Esophagus muscularis mucosa (tissue), 4 donors: ENCODE results near the gene GPR87. TPM values are rescaled to one million over a fixed set of nuclear protein-coding genes. Genes with fewer than 3 reads are reported as not detected.

Experiments used
- DNase-seq: peaks from one replicate; pipeline ENCODE4 v3.0.0-alpha.2; 2017; ENCODE audit errors: extremely low spot score
- H3K27ac ChIP-seq, 4 donors: fragments of 200-600 bp; sonication (generic); replicated peaks in 1 of 4; 1 replicate in 3 of 4; 2 replicates in 1 of 4; pipeline ENCODE4 v1.5.1; 2016 to 2019; ENCODE audit warnings: mild to moderate bottlenecking in 1 of 4
- H3K27me3 ChIP-seq, 4 donors: fragments of 200-600 bp; sonication (generic); one replicate each; pipeline versions ENCODE4 v1.5.1 to v1.6.0; 2016 to 2019
- H3K36me3 ChIP-seq, 4 donors: fragments of 200-600 bp; sonication (generic); one replicate each; pipeline ENCODE4 v1.5.1; 2016 to 2019
- H3K4me1 ChIP-seq, 4 donors: fragments of 200-600 bp; sonication (generic); one replicate each; pipeline ENCODE4 v1.5.1; 2016 to 2019
- H3K4me3 ChIP-seq, 4 donors: fragments of 200-600 bp; sonication (generic); 1 replicate in 2 of 4; 2 replicates in 2 of 4; pipeline ENCODE4 v1.5.1; 2016 to 2019; ENCODE audit warnings: mild to moderate bottlenecking in 4 of 4, moderate library complexity in 1 of 4
- H3K9me3 ChIP-seq, 4 donors: fragments of 200-600 bp; sonication (generic); 1 replicate in 3 of 4; 2 replicates in 1 of 4; pipeline ENCODE4 v1.5.1; 2016 to 2019
- CTCF ChIP-seq, 3 experiments: fragments of 200-600 bp in 2 of 3; fragments of 450-650 bp in 1 of 3; sonication (generic) in 2 of 3; IDR thresholded peaks; one replicate each; pipeline ENCODE4 v1.5.1; 2017 to 2019; ENCODE audit warnings: antibody characterized with exemption in 3 of 3, mild to moderate bottlenecking in 2 of 3, moderate library complexity in 1 of 3
- EP300 ChIP-seq: sonication (generic); formaldehyde crosslinking; IDR thresholded peaks from one replicate; pipeline ENCODE4 v1.6.1; 2017; ENCODE audit warnings: antibody characterized with exemption
- POLR2A ChIP-seq: fragments of 450-650 bp; IDR thresholded peaks from one replicate; pipeline ENCODE4 v1.6.1; 2017; ENCODE audit warnings: antibody characterized with exemption, moderate library complexity, mild to moderate bottlenecking, low read depth
- POLR2AphosphoS5 ChIP-seq, 2 donors: sonication (generic); formaldehyde crosslinking; IDR thresholded peaks; one replicate each; pipeline ENCODE4 v1.6.1; 2017; ENCODE audit warnings: antibody characterized with exemption in 2 of 2
- WGBS: methylation state at CpG from one replicate; pipeline ENCODE4 v1.1.5; 2018; 5-methylcytosine and 5-hydroxymethylcytosine counted together
- intact Hi-C: fragments of 100-400 bp; cut with DNase I; formaldehyde crosslinking; loops from one replicate; pipeline ENCODE4 v1.15.1; 2023
- total RNA-seq, 4 donors: library from RNA; depleted of rRNA; stranded (reverse); fragments of >200 nt; gene quantifications; one replicate each; pipeline versions ENCODE4 v1.1.0 to v1.2.1, GENCODE V29; 2016

GPR87 gene
- total RNA-seq, 4 donors from 2014 or later, result not detected

- Histone ChIP-seq H3K27me3 (no peaks in the 10 kb centered on the region), H3K36me3 (no peaks in the 10 kb centered on the region), H3K27ac (no peak overlapping the region), H3K4me3 (no peak overlapping the region), H3K9me3 (no peaks in the 10 kb centered on the region), H3K4me1 (no peaks in the 10 kb centered on the region)
- 98% methylated on average over 2 of the region's 2 CpGs for WGBS
- intact Hi-C loops, result no loop called here
- no peak for DNase-seq
- TF ChIP-seq POLR2AphosphoS5 (IDR thresholded peaks at IDR 0.05) (no peak), POLR2A (no peak), CTCF (IDR thresholded peaks at IDR 0.05) (no peak)
These were observed 17.6 kb downstream of the GPR87 start for GRCh38 chr3:151299006-151299405.

- DNase-seq, result peak; percentile 10
- no peaks in the 10 kb centered on the region for H3K27me3 ChIP-seq
- 55% methylated on average over 2 of the region's 2 CpGs for WGBS
- H3K36me3 ChIP-seq, result no peaks in the 10 kb centered on the region
- no peak overlapping the region for H3K27ac ChIP-seq
- no peaks in the 10 kb centered on the region for H3K9me3 ChIP-seq
- no peak overlapping the region for H3K4me3 ChIP-seq
- no peaks in the 10 kb centered on the region for H3K4me1 ChIP-seq
- intact Hi-C loops, result no loop called here
- TF ChIP-seq POLR2AphosphoS5 (IDR thresholded peaks at IDR 0.05) (no peak), EP300 (no peak), CTCF (IDR thresholded peaks at IDR 0.05) (no peak), POLR2A (no peak)
These were observed 19.2 kb downstream of the GPR87 start for GRCh38 chr3:151297429-151297828.

GRCh38 chr3:151296226-151296625 lies 20.4 kb downstream of the GPR87 start:
- H3K36me3 ChIP-seq, result no peaks in the 10 kb centered on the region
- no peak for TF ChIP-seq EP300
- no peak for TF ChIP-seq POLR2AphosphoS5 (IDR thresholded peaks at IDR 0.05)
- no peak for TF ChIP-seq POLR2A
- TF ChIP-seq CTCF (IDR thresholded peaks at IDR 0.05), result no peak
- no peaks in the 10 kb centered on the region for H3K27me3 ChIP-seq
- intact Hi-C loops, result no loop called here
- no peaks in the 10 kb centered on the region for H3K9me3 ChIP-seq
- 78% methylated on average over 3 of the region's 3 CpGs for WGBS
- no peak overlapping the region for H3K4me3 ChIP-seq
- H3K4me1 ChIP-seq, result no peaks in the 10 kb centered on the region
- no peak overlapping the region for H3K27ac ChIP-seq
- no peak for DNase-seq

GRCh38 chr3:151293127-151293526 lies 23.5 kb downstream of the GPR87 start:
- Histone ChIP-seq H3K36me3 (no peaks in the 10 kb centered on the region), H3K4me1 (no peaks in the 10 kb centered on the region), H3K27me3 (no peaks in the 10 kb centered on the region), H3K9me3 (no peaks in the 10 kb centered on the region), H3K4me3 (no peak overlapping the region), H3K27ac (no peak overlapping the region)
- intact Hi-C loops, result no loop called here
- DNase-seq, result peak; percentile 37
- 84% methylated on average over 6 of the region's 6 CpGs for WGBS
- TF ChIP-seq EP300 (no peak), CTCF (IDR thresholded peaks at IDR 0.05) (no peak), POLR2AphosphoS5 (IDR thresholded peaks at IDR 0.05) (no peak), POLR2A (no peak)

GRCh38 chr3:151290673-151291072 lies 25.9 kb downstream of the GPR87 start:
- TF ChIP-seq POLR2AphosphoS5 (IDR thresholded peaks at IDR 0.05) (no peak), POLR2A (no peak), EP300 (no peak), CTCF (IDR thresholded peaks at IDR 0.05) (peak in 2 of 3 experiments; percentile 23 to 38)
- no peaks in the 10 kb centered on the region for H3K9me3 ChIP-seq
- H3K4me3 ChIP-seq, result no peak overlapping the region
- H3K27me3 ChIP-seq, result no peaks in the 10 kb centered on the region
- 62% methylated on average over 3 of the region's 3 CpGs for WGBS
- no peak overlapping the region for H3K27ac ChIP-seq
- H3K4me1 ChIP-seq, result no peaks in the 10 kb centered on the region
- no peaks in the 10 kb centered on the region for H3K36me3 ChIP-seq
- intact Hi-C loops, result no loop called here
- DNase-seq, result no peak
